GM19328 (cell line): ENCODE results near the gene CAMKMT.

Experiments
- ATAC-seq: cut with Tn5 transposase; IDR thresholded peaks from one replicate; pipeline ENCODE4 v1.9.1; 2021; ENCODE audit warnings: mild to moderate bottlenecking, moderate library complexity; ENCODE audit not compliant: unreplicated experiment

CAMKMT gene

DNA sequence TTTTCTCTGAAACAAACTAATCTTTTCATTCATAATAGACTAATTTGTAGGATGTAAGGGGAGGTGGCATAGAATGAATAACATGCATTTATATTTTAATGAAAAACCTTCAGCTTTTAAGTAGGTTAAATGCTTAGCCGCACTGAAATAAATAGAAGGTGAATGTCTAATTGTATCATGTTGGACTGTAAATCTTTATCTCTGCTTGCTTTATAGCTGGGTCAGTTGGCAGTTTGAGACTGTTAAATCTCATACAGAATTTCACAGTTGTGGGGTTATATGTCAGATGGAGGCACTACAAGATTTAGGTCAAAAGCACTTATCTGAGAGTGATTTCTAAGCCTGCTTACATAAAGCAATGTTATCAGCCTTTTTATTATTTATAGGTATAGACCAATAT is 405.0 kb downstream of the CAMKMT start:
- no peak for ATAC-seq

DNA sequence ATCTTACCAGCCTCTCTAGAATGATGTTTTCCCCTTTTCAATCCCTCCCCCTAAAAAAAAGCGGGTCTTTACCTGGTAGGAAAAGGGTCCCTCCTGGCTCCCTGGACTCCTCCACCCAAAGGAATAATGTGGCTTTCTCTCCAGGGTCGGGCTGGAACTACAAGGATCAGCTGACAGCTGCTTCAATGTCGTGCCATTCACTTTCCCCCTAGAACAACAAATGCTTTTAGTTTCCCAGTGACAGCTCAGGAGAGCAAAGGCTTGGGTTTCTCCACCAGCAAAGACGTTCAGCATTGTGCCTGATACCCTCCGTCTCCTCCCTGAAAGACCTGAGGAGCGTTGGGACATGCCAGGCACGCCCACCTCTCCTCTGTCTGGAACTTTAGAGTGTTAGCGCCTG is 405.9 kb downstream of the CAMKMT start:
- ATAC-seq, result no peak

GRCh38 chr2:44768438-44769236 is 406.9 kb downstream of the CAMKMT start:
- ATAC-seq, result no peak

GRCh38 chr2:44769349-44770011 is 407.7 kb downstream of the CAMKMT start:
- no peak for ATAC-seq

- no peak for ATAC-seq
These were observed 408.8 kb downstream of the CAMKMT start for GRCh38 chr2:44770221-44771195.

DNA sequence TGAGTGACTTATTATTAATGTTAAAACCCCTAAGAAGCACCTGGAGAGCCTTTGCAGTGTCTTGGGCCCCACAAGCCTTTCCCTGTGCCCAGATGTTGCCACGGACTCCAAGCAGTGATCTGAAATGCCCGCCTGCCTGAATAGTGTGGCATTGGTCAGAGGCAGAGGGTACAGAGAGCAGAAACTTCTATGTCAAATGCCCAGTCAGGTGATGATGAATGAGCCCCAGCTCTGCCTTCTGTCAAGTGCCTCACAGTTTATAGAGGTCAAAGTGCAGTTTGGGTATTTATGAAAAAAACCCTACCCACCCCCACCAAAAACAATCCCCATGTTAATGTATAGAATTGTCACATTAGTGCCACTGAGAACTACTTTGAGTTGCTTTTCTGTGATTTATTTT is 409.8 kb downstream of the CAMKMT start:
- no peak for ATAC-seq

GRCh38 chr2:44772131-44772530 is 410.4 kb downstream of the CAMKMT start:
- ATAC-seq, result no peak

- ATAC-seq, result no peak
These were observed 411.1 kb downstream of the CAMKMT start for GRCh38 chr2:44772669-44773378.

DNA sequence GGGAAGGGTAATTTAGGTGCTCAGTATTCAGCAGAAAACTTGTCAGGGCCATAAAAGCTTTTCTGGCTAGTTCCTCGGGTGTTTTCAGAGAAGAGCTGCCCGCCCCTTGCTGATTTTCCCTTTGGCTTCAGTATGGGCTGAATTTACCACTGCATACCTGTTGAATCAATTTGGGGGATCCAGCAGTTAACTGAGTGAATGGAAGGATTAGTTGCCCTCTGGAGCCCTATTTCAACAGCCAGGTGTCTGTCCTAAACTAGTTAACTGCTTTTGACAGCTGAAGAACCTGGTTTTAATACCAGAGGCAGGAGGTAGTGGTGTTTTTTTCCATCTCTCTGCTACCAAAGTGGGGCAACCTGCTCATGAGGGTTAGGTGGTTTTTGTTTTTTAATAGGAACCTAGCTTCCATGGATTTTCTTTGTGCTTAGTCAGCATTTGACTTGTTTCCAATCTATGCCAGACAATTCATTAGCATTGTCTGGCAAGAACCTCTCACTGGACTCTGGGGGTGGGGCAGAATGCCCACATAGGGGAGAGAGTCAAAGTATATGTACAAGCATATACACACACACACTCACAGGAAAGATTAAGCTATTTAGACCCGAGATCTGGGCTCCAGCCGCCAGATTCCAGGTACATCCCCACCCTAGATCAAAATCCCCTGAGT is 413.2 kb downstream of the CAMKMT start:
- no peak for ATAC-seq

GRCh38 chr2:44777036-44777435 is 415.3 kb downstream of the CAMKMT start:
- ATAC-seq, result no peak

DNA sequence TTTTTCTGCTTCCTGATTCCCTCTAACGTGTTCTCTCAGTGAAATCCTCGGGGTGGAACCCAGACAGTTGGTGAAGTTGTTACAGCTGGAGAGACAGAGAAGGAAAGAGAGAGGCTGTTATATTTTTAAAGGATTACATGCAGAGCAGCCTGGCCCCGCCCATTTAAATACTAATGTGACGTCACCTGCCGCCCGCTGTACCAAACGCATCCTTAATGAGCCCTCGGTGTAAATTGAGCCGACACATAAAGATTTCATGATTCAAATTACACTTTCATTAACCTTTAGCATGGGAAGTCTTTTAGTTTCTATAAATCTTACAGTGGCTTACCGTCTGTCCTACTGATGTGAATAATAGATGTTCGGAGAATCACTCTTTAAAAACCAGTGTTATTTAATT is 415.8 kb downstream of the CAMKMT start:
- no peak for ATAC-seq

- ATAC-seq, result peak; percentile 43
These were observed 416.5 kb downstream of the CAMKMT start for GRCh38 chr2:44778221-44778654.

DNA sequence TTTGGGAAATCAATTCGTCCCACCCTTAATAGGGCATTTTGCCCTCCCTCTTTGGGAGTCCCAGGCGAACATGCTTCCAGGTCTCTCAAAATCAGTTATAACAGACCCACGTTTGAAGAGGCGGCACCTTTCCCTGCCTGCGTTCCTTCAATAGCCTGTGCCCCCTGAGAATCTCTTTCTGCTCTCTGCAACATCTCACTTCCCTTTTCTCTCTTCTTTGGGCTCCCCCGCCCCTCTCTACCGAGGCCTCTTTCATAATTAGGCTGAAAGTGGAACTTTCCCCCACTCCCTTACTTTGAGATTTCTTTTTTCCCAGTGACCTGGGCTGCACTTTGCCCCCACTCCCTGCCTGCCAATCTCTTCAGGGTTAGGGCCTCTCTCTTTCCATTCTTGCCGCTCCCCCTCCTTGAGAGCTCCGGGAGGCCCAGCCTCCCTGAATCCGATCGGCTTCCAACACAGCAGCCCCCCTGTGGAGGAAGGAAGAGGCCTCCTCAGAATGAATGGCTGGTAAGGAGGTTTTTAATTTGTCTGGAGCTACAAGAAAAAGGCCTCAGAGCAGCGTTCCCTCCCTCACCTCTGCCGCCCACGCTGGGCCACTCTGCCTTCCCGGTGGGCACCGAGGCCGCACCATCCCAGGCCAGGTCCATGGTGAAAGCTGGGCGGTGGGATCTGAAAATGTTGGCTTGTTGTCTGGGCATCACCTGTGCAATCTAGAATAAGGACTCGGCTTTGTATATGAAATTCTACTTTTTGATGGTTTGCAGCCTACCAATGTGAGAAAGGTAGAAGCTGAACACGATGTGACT is 417.1 kb downstream of the CAMKMT start:
- peak; percentile 91 for ATAC-seq

- ATAC-seq, result no peak
These were observed 418.0 kb downstream of the CAMKMT start for GRCh38 chr2:44779793-44780192.

GRCh38 chr2:44780406-44780805 is 418.7 kb downstream of the CAMKMT start:
- no peak for ATAC-seq

DNA sequence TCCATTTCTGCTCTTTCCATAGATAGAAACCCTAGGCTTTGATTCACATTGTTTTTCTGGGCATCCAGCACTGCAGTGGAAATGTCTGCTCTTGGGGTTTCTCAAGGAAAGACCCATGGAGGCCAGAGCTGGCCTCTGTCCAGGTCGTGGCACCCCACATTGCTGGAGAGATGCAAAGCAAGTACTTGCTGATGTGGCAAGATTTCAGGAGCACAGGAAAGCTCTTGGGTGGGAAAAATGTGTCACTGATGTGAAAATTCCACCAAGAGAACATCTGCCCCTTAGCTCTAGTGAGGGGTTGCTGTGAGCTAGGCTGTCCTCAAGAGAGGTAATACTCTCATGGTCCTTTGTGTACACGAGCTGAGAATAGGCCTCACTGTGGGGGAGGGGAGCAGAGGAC is 423.7 kb downstream of the CAMKMT start:
- ATAC-seq, result no peak

DNA sequence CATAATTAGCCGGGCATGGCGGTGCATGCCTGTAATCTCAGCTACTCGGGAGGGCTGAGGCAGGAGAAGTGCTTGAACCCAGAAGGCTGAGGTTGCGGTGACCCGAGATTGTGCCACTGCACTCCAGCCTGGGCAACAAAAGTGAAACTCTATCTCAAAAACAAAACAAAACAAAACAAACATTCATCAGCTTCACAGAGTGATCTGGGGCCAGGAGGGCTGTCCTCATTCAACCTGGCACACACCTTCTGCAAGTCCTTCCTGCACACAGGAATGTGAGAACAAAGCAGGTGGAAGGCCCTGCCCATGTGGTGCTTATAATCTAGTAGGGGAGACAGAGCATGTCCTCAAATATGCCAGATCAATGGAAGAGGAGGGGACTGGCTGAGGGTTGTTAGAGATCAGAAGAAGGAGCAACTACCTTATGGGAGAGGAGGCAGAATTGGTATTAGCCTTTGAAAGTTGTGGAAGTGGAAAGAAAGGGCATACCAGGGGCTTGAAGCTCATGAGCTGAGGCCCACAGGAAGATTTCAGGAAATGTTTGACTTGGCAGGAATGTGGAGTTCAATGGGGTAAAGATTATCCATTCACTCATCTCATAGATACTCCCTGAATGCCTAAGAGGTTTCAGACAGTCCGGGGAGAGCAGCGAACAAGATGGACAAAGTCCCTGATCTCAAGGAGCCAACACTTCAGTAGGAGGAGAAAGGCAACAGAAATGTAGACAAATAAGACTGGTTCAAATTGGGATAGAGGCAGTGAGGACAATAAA is 424.5 kb downstream of the CAMKMT start:
- ATAC-seq, result no peak

- ATAC-seq, result no peak
These were observed 425.1 kb downstream of the CAMKMT start for GRCh38 chr2:44786817-44787214.

DNA sequence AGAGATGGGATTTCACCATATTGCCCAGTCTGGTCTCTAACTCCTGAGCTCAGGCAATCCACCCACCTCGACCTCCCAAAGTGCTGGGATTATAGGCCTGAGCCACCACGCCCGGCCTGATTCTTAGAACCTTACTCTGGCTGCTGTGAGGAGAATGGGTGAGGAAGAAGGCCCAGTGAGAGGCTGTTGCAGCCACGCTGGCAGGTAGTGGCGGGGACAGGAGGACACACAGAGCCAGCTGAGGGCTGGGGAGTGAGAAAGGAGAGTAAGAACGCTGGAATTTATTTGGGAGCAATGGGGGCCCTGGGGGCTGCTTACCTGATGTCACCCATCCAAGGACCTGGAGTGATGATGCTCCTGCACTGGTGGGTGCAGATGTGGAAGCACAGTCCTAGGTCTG is 425.9 kb downstream of the CAMKMT start:
- no peak for ATAC-seq
